SK-N-SH treated with all-trans-retinoic acid at 6 μM for 48 hours (cell line): Measurements from ENCODE around the gene STRA6.

Experiments
- ARNTL ChIP-seq: fragments of 450-650 bp; formaldehyde crosslinking; IDR thresholded peaks from 2 replicates; pipeline ENCODE4 v1.5.0; 2020; ENCODE audit warnings: low read depth, mild to moderate bottlenecking, moderate library complexity, borderline replicate concordance
- PATZ1 ChIP-seq: fragments of 250-450 bp; sonication (Bioruptor Pico); IDR thresholded peaks from 2 replicates; pipeline ENCODE4 v1.8.0; 2020; ENCODE audit warnings: mild to moderate bottlenecking, moderate library complexity, borderline replicate concordance
- RARB ChIP-seq: fragments of 250-450 bp; sonication (Bioruptor Pico); IDR thresholded peaks from 2 replicates; pipeline ENCODE4 v1.8.0; 2021; ENCODE audit warnings: mild to moderate bottlenecking, moderate library complexity
- TCF4 ChIP-seq: fragments of 250-450 bp; sonication (Bioruptor Pico); IDR thresholded peaks from 2 replicates; pipeline ENCODE4 v1.8.0; 2021; ENCODE audit warnings: mild to moderate bottlenecking, moderate library complexity, borderline replicate concordance
- ZC3H10 ChIP-seq: fragments of 250-450 bp; sonication (Bioruptor Pico); IDR thresholded peaks from 2 replicates; pipeline ENCODE4 v1.5.1; 2021; ENCODE audit warnings: mild to moderate bottlenecking, moderate library complexity
- ZFP3 ChIP-seq: fragments of 250-450 bp; sonication (Bioruptor Pico); IDR thresholded peaks from 2 replicates; pipeline ENCODE4 v1.5.0; 2020; ENCODE audit warnings: mild to moderate bottlenecking, moderate library complexity
- ZNF8 ChIP-seq: fragments of 450-650 bp; formaldehyde crosslinking; IDR thresholded peaks from 2 replicates; pipeline ENCODE4 v1.5.0; 2020; ENCODE audit warnings: mild to moderate bottlenecking, moderate library complexity

- TF ChIP-seq ZFP3 (no peak), PATZ1 (no peak), ZC3H10 (CRISPR knock-in tag) (no peak), RARB (CRISPR knock-in tag) (no peak), TCF4 (CRISPR knock-in tag) (no peak), ZNF8 (CRISPR knock-in tag) (no peak), ARNTL (CRISPR knock-in tag) (no peak)
Measured at GRCh38 chr15:74129586-74130154, 72.9 kb downstream of the STRA6 start.
